CD4-positive, alpha-beta memory T cell (primary cell): Measurements from ENCODE around the gene ZNF197. TPM values are rescaled to one million over a fixed set of nuclear protein-coding genes. Genes with fewer than 3 reads are reported as not detected.

ENCODE experiments used
- CTCF ChIA-PET: fragments of 350-600 bp; sonication (Branson Sonifier 250); formaldehyde crosslinking; loops from one replicate; lab custom pipeline; 2021; ENCODE audit warnings: inconsistent platforms; ENCODE audit not compliant: partially characterized antibody; lab: Charles Lee
- POLR2A ChIA-PET: fragments of 350-600 bp; sonication (Branson Sonifier 250); formaldehyde crosslinking; loops from one replicate; lab custom pipeline; 2021; ENCODE audit not compliant: partially characterized antibody; lab: Charles Lee
- DNase-seq, 5 donors: peaks; one replicate each; pipeline versions ENCODE4 v3.0.0 to v3.0.0-alpha.2; 2020 to 2022; ENCODE audit warnings: mixed read lengths in 1 of 5
- H3K27ac ChIP-seq: one replicate; pipeline ENCODE4 v1.7.0; 2013; ENCODE audit warnings: low read depth, low read length
- H3K27me3 ChIP-seq: 2 replicates; pipeline ENCODE4 v1.7.0; 2013; ENCODE audit warnings: mild to moderate bottlenecking, low read length, moderate library complexity; ENCODE audit not compliant: insufficient read depth
- H3K36me3 ChIP-seq: 2 replicates; pipeline ENCODE4 v1.7.0; 2013; ENCODE audit warnings: mild to moderate bottlenecking, low read length, moderate library complexity; ENCODE audit not compliant: insufficient read depth
- H3K4me1 ChIP-seq: 2 replicates; pipeline ENCODE4 v1.7.0; 2013; ENCODE audit warnings: mild to moderate bottlenecking, low read length, moderate library complexity; ENCODE audit not compliant: insufficient read depth
- H3K4me3 ChIP-seq, 2 donors: one replicate each; pipeline ENCODE4 v1.7.0; 2013; ENCODE audit warnings: low read length in 2 of 2, mild to moderate bottlenecking in 1 of 2
- H3K9me3 ChIP-seq, 2 donors: one replicate each; pipeline ENCODE4 v1.7.0; 2013; ENCODE audit warnings: low read length in 2 of 2, control low read depth in 1 of 2; ENCODE audit not compliant: control insufficient read depth in 1 of 2
- H3K27ac Mint-ChIP-seq, 7 donors: one replicate each; pipeline ENCODE4 v1.8.0; 2020 to 2021; ENCODE audit warnings: mixed read lengths in 7 of 7, mild to moderate bottlenecking in 6 of 7, inconsistent platforms in 3 of 7, moderate library complexity in 3 of 7
- H3K27me3 Mint-ChIP-seq, 2 donors: one replicate each; pipeline ENCODE4 v1.8.0; 2020 to 2021; ENCODE audit warnings: mixed read lengths in 2 of 2
- H3K36me3 Mint-ChIP-seq, 2 donors: one replicate each; pipeline ENCODE4 v1.8.0; 2020 to 2021; ENCODE audit warnings: mixed read lengths in 2 of 2, inconsistent platforms in 1 of 2, mild to moderate bottlenecking in 1 of 2
- H3K4me1 Mint-ChIP-seq, 4 donors: one replicate each; pipeline ENCODE4 v1.8.0; 2020 to 2021; ENCODE audit warnings: mixed read lengths in 4 of 4, mild to moderate bottlenecking in 1 of 4
- H3K4me3 Mint-ChIP-seq, 8 donors: one replicate each; pipeline ENCODE4 v1.8.0; 2020 to 2021; ENCODE audit warnings: mixed read lengths in 8 of 8, mild to moderate bottlenecking in 7 of 8, moderate library complexity in 6 of 8, inconsistent platforms in 3 of 8
- H3K9me3 Mint-ChIP-seq, 8 donors: one replicate each; pipeline ENCODE4 v1.8.0; 2020 to 2021; ENCODE audit warnings: mixed read lengths in 8 of 8, mild to moderate bottlenecking in 5 of 8, inconsistent platforms in 3 of 8, moderate library complexity in 1 of 8
- intact Hi-C: fragments of 100-400 bp; cut with micrococcal nuclease; formaldehyde crosslinking; loops from one replicate; pipeline ENCODE4 v1.15.1; 2023
- polyA plus RNA-seq, 2 donors: library from polyadenylated mRNA; unstranded; fragments of 300-500 nt; fragmentation: Illumina TruSeq; gene quantifications; one replicate each; pipeline ENCODE4 v1.2.3, GENCODE V29; 2021
- total RNA-seq, 2 experiments: library from RNA; stranded (reverse); gene quantifications; one replicate each; pipeline ENCODE4 v1.2.3, GENCODE V29; 2021

ZNF197 gene
- total and polyA plus RNA-seq, 4 experiments from 2014 or later = 1.9 to 18.4 (median 11.6) TPM

- peak in 1 of 5 donors; percentile 21 for DNase-seq
- Histone ChIP-seq H3K27ac (no peak within 1 kb of the TSS), H3K27me3 (peaks cover 5% of the 10 kb centered on the region), H3K9me3 (no peaks in the 10 kb centered on the region), H3K4me3 (no peak within 1 kb of the TSS), H3K36me3 (no peaks in the 10 kb centered on the region), H3K4me1 (no peaks in the 10 kb centered on the region)
- Mint-ChIP-seq H3K27ac (peak within 1 kb of the TSS in 1 of 7 donors; percentile 3), H3K4me1 (peaks cover 0 to 6% (median 2%) of the 10 kb centered on the region in 4 donors), H3K36me3 (peaks cover 0 to 21% of the 10 kb centered on the region in 2 donors), H3K4me3 (peak within 1 kb of the TSS in 2 of 8 donors; percentile 40 to 51), H3K9me3 (peaks cover 4 to 47% (median 34%) of the 10 kb centered on the region in 8 donors), H3K27me3 (peaks cover 46 to 54% of the 10 kb centered on the region in 2 donors)
- CTCF ChIA-PET = no interaction called here
- intact Hi-C loops = no loop called here
- POLR2A ChIA-PET = no interaction called here
Observed at GRCh38 chr3:44584646-44585501, 40.0 kb upstream of the ZNF197 start, which contains the start of gene ZNF660. TSS of gene ZNF660 (plus strand) at chr3:44584964. CDS start at chr3:44594194, 9,230 bp downstream.

GRCh38 chr3:44596621-44597020 is 28.2 kb upstream of the ZNF197 start:
- Mint-ChIP-seq H3K9me3 (peaks cover 3 to 46% (median 25%) of the 10 kb centered on the region in 8 donors), H3K4me3 (no peak overlapping the region), H3K27me3 (peaks cover 0 to 3% of the 10 kb centered on the region in 2 donors), H3K36me3 (peaks cover 2 to 11% of the 10 kb centered on the region in 2 donors), H3K27ac (no peak overlapping the region), H3K4me1 (no peaks in the 10 kb centered on the region)
- H3K4me1 ChIP-seq = no peaks in the 10 kb centered on the region
- no peak for DNase-seq
- no peaks in the 10 kb centered on the region for H3K27me3 ChIP-seq
- H3K9me3 ChIP-seq = peaks cover 0 to 5% of the 10 kb centered on the region in 2 donors
- intact Hi-C loops = no loop called here
- H3K4me3 ChIP-seq = no peak overlapping the region
- ChIA-PET CTCF (no interaction called here), POLR2A (no interaction called here)
- no peak overlapping the region for H3K27ac ChIP-seq
- H3K36me3 ChIP-seq = no peaks in the 10 kb centered on the region

GRCh38 chr3:44601749-44602148 is 23.1 kb upstream of the ZNF197 start:
- H3K4me1 Mint-ChIP-seq = no peaks in the 10 kb centered on the region
- DNase-seq = no peak
- H3K27ac Mint-ChIP-seq = no peak overlapping the region
- Histone ChIP-seq H3K36me3 (no peaks in the 10 kb centered on the region), H3K4me3 (no peak overlapping the region), H3K27me3 (no peaks in the 10 kb centered on the region), H3K27ac (no peak overlapping the region), H3K9me3 (no peaks in the 10 kb centered on the region), H3K4me1 (no peaks in the 10 kb centered on the region)
- ChIA-PET CTCF (no interaction called here), POLR2A (no interaction called here)
- peaks cover 0 to 4% of the 10 kb centered on the region in 2 donors for H3K36me3 Mint-ChIP-seq
- H3K27me3 Mint-ChIP-seq = peaks cover 0 to 3% of the 10 kb centered on the region in 2 donors
- no peak overlapping the region for H3K4me3 Mint-ChIP-seq
- intact Hi-C loops = no loop called here
- H3K9me3 Mint-ChIP-seq = peaks cover 0 to 15% (median 2%) of the 10 kb centered on the region in 8 donors

GRCh38 chr3:44612678-44613077 is 12.2 kb upstream of the ZNF197 start:
- H3K36me3 Mint-ChIP-seq = peaks cover 0 to 7% of the 10 kb centered on the region in 2 donors
- H3K4me3 ChIP-seq = no peak overlapping the region
- H3K27me3 Mint-ChIP-seq = peaks cover 2 to 5% of the 10 kb centered on the region in 2 donors
- H3K4me1 Mint-ChIP-seq = no peaks in the 10 kb centered on the region
- H3K36me3 ChIP-seq = no peaks in the 10 kb centered on the region
- H3K4me3 Mint-ChIP-seq = no peak overlapping the region
- ChIA-PET CTCF (no interaction called here), POLR2A (no interaction called here)
- H3K27me3 ChIP-seq = no peaks in the 10 kb centered on the region
- intact Hi-C loops = no loop called here
- no peak overlapping the region for H3K27ac Mint-ChIP-seq
- no peak overlapping the region for H3K27ac ChIP-seq
- H3K4me1 ChIP-seq = no peaks in the 10 kb centered on the region
- peaks cover 0 to 5% (median 0%) of the 10 kb centered on the region in 8 donors for H3K9me3 Mint-ChIP-seq
- DNase-seq = no peak
- H3K9me3 ChIP-seq = no peaks in the 10 kb centered on the region

- no peak for DNase-seq
- Mint-ChIP-seq H3K4me1 (peaks cover 22 to 58% (median 30%) of the 10 kb centered on the region in 4 donors), H3K4me3 (no peak overlapping the region), H3K27ac (peak overlapping the region in 1 of 7 donors; percentile 14), H3K36me3 (peaks cover 43 to 49% of the 10 kb centered on the region in 2 donors), H3K9me3 (no peaks in the 10 kb centered on the region), H3K27me3 (no peaks in the 10 kb centered on the region)
- H3K4me3 ChIP-seq = no peak overlapping the region
- POLR2A ChIA-PET = no interaction called here
- CTCF ChIA-PET = no interaction called here
- no peaks in the 10 kb centered on the region for H3K9me3 ChIP-seq
- intact Hi-C loops = loop anchor here (10.0 kb wide), 1 partner anchor 294 kb away; the partner anchor contains the start of gene TCAIM
- no peaks in the 10 kb centered on the region for H3K27me3 ChIP-seq
- H3K27ac ChIP-seq = no peak overlapping the region
- H3K36me3 ChIP-seq = peaks cover 20% of the 10 kb centered on the region
- H3K4me1 ChIP-seq = peaks cover 21% of the 10 kb centered on the region
Observed at GRCh38 chr3:44628716-44629115, 3.9 kb downstream of the ZNF197 start.

GRCh38 chr3:44632193-44632592 is 7.4 kb downstream of the ZNF197 start:
- ChIA-PET POLR2A (no interaction called here), CTCF (no interaction called here)
- H3K27ac Mint-ChIP-seq = no peak overlapping the region
- no peaks in the 10 kb centered on the region for H3K27me3 Mint-ChIP-seq
- no peak for DNase-seq
- Histone ChIP-seq H3K27me3 (no peaks in the 10 kb centered on the region), H3K9me3 (peaks cover 0 to 5% of the 10 kb centered on the region in 2 donors), H3K4me1 (no peaks in the 10 kb centered on the region), H3K36me3 (peaks cover 25% of the 10 kb centered on the region), H3K27ac (no peak overlapping the region), H3K4me3 (no peak overlapping the region)
- H3K36me3 Mint-ChIP-seq = peaks cover 69 to 83% of the 10 kb centered on the region in 2 donors
- peaks cover 0 to 25% (median 16%) of the 10 kb centered on the region in 8 donors for H3K9me3 Mint-ChIP-seq
- peaks cover 3 to 33% (median 14%) of the 10 kb centered on the region in 4 donors for H3K4me1 Mint-ChIP-seq
- peak overlapping the region in 1 of 8 donors; percentile 29 for H3K4me3 Mint-ChIP-seq
- intact Hi-C loops = no loop called here

- intact Hi-C loops = no loop called here
- Mint-ChIP-seq H3K27ac (no peak overlapping the region), H3K4me1 (peaks cover 3 to 4% (median 4%) of the 10 kb centered on the region in 4 donors), H3K36me3 (peaks cover 69 to 78% of the 10 kb centered on the region in 2 donors), H3K27me3 (no peaks in the 10 kb centered on the region), H3K9me3 (peaks cover 2 to 94% (median 80%) of the 10 kb centered on the region in 8 donors), H3K4me3 (peak overlapping the region in 1 of 8 donors; percentile 26)
- Histone ChIP-seq H3K36me3 (peaks cover 29% of the 10 kb centered on the region), H3K27ac (no peak overlapping the region), H3K9me3 (peaks cover 0 to 34% of the 10 kb centered on the region in 2 donors), H3K4me1 (no peaks in the 10 kb centered on the region), H3K4me3 (no peak overlapping the region), H3K27me3 (no peaks in the 10 kb centered on the region)
- CTCF ChIA-PET = no interaction called here
- POLR2A ChIA-PET = no interaction called here
- no peak for DNase-seq
Observed at GRCh38 chr3:44642337-44642736, 17.5 kb downstream of the ZNF197 start.
